Cerebellar nuclear complex (tissue), 1 donor: ENCODE results near the gene CSH2.
A peak's percentile ranks its signal among the peaks of the same experiment; 100 is the strongest.
"Not testable (repeated sequence)": the region's sequence is repeated elsewhere in the genome, so short reads cannot be mapped to it uniquely, and the experiment has no call there.

ENCODE experiments used
- DNase-seq, 2 experiments: peaks; one replicate each; lab custom pipeline; 2025; lab: John Stamatoyannopoulos, UW

The CSH2 gene

GRCh38 chr17:63855185-63855584 is 18.3 kb downstream of the CSH2 start:
- DNase-seq: no peak

GRCh38 chr17:63854709-63855108 is 18.8 kb downstream of the CSH2 start:
- DNase-seq: no peak

DNA sequence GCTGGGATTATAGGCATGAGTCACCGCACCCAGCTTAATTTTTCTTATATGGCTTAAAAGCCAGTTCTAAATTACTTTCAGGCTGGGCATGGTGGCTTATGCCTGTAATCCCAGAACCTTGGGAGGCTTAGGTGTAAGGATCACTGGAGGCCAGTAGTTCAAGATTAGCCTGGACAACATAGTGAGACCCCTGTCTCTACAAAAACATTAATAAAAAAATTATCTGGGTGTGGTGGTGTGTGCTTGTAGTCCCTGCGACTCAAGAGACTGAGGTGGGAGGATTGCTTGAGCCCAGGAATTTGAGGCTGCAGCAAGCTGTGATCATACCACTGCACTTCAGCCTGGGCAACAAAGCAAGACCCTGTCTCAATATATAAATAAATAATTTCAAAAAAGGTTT is 20.2 kb downstream of the CSH2 start:
- DNase-seq: no peak

DNA sequence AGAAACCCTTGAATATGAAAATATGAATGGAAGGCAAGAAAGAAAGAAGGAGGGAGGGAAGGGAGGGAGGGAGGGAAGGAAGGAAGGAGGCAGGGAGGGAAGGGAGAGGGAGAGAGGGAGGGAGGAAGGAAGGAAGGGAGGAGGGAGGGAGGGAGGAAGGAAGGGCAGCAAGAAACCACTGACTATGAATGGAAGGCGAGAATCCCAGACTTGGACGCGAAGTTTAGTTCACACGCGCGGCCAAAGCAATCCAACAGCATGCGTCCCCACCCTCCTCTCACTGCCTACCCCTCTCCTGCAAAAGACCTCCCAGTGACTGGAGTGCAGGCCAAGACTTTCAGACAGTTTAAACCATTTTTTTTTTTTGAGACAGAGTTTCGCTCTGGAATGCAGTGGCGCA is 23.1 kb downstream of the CSH2 start:
- DNase-seq: no peak

DNA sequence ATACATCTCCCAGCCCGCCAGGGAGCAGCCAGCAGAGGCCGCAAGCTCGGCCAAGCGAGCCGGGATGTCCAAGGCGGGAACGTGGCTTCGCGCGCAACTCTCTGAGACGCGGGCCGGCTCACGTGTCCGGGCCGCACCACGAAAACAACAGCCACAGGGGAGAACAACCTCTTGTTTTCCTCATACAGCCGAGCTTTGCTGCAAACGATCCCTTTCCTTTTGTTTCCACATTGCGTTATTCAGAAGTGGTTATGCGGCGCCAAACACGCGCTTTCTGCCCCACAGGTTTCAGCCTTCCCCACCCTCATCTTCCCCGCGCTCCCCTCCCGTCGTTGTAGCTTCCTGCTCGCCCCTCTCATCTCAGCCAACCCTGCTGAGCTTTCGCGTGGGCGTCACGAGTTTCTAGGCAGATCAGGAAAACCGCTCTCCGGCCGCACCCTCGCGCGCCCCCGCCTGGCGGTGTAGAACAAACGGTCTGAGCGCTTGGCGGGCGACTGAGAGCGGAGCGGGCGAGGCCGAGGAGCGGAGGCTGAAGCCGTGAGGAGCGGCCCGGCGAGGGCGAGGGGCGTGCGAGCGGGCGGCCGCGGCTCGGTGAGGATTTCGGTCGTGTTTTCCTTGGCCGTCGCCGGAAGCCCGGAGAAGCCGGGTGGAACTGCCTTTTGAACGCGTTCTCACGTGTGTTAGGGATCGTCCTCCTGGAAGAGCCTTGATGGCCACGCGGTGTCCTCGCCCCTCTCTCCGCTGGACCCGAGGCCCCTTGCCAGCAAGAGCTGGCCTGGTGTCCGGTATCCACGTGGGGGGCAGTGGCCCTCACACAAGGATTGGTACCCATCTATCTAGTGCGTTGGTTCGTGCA is 24.4 kb downstream of the CSH2 start:
- DNase-seq: peak in 1 of 2 experiments; percentile 49

DNA sequence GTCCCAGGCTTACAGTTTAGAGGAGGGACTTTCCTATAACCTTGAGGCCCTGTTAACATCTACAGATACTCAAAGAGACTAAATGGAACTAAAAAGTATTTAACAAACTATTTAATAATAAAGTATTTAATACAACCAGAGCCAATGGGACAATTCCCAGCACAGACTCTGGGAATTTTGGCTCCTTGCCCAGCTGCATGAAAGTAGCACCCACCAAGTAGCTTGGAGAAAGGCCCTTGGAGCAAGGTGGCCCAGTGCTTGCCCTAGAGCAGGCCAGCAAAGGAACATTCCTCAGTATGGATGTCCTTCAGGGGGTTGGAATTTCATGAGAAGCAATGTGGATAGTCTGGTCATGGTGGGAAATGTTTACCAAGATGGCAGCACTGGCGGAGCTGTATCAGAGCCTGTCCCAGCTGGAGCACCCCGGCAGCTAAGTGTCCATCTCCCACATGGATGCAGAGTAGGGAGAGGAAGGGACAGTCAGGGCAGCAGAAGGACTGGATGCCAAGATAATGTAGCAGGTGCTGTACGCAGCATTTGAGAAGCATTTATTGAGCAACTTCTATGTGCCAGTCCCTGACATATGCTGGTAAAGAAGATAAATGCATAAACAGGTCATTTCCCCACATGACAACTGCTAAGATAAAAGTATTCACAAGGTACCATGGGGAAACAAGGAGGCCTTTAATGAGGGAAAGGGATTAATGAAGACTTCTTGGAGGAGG is 25.8 kb downstream of the CSH2 start:
- DNase-seq: no peak

- no peak for DNase-seq
Measured at GRCh38 chr17:63845509-63845908, 28.0 kb downstream of the CSH2 start.

DNA sequence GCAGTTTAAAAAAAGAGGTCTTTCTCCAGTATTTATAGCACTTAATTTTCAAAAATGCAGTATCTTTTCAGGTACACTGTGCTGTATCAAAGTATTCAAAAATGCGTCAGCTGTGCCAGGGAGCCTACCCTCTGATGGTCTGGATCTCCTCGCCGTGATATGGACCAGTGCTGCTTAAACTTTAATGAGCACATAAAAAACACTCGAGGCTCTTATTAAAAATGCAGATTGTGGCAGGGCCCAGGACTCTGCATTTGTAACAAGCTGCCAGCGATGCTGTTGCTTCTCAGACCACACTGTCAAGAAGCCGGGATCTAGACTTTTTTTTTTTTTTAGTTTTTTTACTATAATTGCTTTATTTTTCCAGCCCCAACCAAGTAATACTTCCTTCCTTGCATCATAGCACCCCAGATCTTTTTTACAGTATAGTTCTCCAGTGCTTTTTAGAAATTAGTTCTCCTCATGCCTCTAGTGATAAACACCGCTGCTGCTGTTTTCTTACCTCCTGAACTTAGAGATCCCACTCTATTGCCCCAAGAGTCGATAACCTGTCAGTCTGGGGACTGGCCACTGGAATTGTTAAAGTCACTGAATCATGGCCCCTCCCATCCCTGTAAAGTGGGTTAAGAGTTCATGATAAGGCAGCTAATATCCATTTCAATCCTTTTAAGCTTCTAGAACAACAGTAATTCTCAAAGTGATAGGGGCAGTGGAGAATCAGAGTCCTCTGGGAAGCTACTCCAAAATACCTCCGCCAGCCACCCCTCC is 29.4 kb downstream of the CSH2 start:
- DNase-seq: no peak

- DNase-seq: not testable (repeated sequence)
Measured at GRCh38 chr17:63843387-63843888, 30.0 kb downstream of the CSH2 start.

DNA sequence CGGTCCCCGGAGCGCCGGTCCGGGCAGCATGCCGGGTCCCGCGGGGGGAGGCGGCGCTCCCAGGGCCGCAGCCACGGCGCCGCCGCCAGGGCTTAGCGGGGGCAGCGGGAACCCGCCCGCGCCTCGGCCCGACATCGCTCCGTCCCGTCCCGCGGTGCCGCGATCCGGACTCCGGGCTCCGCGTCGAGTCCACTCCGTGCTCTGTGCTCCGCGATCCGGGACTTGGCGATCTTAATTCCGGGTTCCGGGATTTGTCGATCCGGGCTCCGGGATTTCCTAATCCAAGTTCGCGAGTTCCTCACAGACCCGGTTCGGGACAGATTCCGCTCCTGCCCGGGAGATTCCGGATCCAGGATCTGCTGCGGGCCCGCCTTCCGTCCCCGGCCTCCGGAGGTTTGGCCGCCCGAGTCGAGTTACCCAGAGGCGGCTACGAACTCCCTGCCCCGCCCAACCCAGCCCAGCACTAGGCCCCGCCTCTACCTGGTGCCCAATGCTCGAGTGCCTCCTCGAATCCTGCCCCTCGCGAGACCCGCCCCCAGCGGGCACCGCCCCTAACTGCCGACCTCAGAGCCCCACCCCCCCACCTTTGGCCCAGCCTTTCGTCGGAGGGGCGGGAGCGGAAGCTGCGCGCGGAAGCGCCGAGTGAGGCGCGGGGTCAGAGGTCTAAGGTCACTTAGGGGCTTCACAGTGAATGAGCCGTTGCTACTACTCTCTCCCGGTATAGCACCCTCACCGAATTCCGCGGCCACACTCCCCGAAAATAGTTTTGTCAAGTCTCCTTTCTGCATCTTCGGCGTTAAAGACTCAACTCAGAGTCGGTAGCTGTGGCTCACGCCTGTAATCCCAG is 30.7 kb downstream of the CSH2 start, which contains the start of gene SMARCD2:
Gene SMARCD2, minus strand, starts transcription at position 146 of the 847 bp plus-strand sequence. Its CDS starts 11 bp downstream, at position 135.
- peak; percentile 76 to 90 for DNase-seq

- no peak for DNase-seq
Measured at GRCh38 chr17:63842173-63842539, 31.3 kb downstream of the CSH2 start.

GRCh38 chr17:63841350-63842172 is 31.9 kb downstream of the CSH2 start:
- peak in 1 of 2 experiments; percentile 48 for DNase-seq

- no peak for DNase-seq
Measured at GRCh38 chr17:63840591-63841349, 32.7 kb downstream of the CSH2 start.

DNA sequence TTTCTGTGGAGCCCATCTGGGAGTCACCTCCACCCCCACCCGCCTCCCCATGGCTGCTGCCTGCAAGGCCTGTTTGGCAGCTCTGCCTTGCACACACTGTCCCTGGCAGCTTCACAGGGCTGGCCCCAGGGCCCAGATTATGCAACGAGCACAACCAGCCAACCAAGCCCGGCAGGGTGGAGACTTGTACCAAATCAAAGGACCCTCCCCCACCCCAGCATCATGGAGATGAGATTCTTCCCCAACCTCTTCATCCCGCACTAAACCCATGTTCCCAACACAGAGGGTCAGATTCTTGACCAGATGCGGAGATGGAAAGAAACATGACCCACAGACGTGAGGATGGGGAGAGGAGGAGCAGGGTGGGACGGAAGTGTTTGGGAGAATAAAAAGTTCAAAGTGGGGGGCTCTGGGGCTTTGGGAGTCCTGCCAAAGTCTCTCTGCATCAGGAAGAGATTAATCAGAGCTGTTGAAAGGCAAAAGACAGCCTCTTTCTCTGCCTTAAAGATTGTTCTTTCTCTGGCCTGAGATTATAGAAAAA is 34.8 kb downstream of the CSH2 start:
- DNase-seq: peak; percentile 80 to 87

- peak in 1 of 2 experiments; percentile 66 for DNase-seq
Measured at GRCh38 chr17:63837962-63838600, 35.4 kb downstream of the CSH2 start.

DNA sequence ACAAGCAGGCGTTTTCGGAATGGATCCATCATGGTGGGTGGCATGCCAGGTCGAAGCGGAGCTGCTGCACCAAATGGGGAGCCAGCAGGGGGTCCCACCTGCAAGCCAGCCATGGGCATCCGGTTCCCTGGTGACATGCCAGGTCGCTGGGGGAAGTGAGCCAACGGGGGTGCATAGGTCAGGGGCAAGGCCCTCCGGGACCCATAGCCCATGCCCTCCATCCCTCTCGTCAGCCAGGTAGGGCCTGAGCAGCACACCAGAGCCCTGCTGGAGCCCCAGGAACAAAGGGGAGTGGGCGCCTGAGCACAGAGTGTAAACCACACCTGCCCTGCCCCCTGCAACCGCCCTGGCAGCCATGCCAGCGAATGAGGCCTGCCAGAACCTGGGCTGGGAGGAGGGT is 36.0 kb downstream of the CSH2 start:
- DNase-seq: no peak

GRCh38 chr17:63836811-63837210 is 36.7 kb downstream of the CSH2 start:
- no peak for DNase-seq

- no peak for DNase-seq
Measured at GRCh38 chr17:63835167-63835720, 38.2 kb downstream of the CSH2 start.
